AG10803 (cell line): Measurements from ENCODE around the gene OR5AR1.
"Not testable (repeated sequence)": the region's sequence is repeated elsewhere in the genome, so short reads cannot be mapped to it uniquely, and the experiment has no call there.

Experiments used
- DNase-seq: peaks from one replicate; pipeline ENCODE4 v3.0.0; 2010; ENCODE audit warnings: low read depth
- H3K4me3 ChIP-seq: 2 replicates; pipeline ENCODE4 v1.5.1; 2011; ENCODE audit warnings: mild to moderate bottlenecking, low read length, control low read depth
- TF ChIP-seq, protein P1 (sequence below): conservative IDR thresholded peaks from 2 replicates; pipeline ENCODE4 v1.5.1; 2011; ENCODE audit warnings: mild to moderate bottlenecking, low read length, control low read depth, inconsistent platforms

Gene OR5AR1

DNA sequence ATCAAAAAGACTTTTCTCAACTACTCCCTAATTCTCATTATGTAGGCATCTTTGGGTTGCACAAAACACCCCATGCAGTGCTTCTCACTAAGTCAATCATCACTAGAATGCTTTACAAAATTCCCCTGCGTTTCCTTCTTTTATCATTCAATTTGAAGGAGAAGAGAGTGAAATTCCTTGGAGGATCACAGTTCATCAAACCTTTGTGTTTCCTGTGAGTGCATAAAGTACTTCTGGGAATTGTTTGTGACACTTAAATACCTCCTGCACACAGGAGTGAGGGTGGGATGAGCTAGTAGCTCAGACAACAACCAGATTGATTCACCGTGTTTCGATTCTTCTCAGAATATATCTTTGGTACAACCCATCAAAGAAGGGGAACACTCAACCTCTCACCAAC is 3.7 kb upstream of the OR5AR1 start:
- TF ChIP-seq, protein P1, sequence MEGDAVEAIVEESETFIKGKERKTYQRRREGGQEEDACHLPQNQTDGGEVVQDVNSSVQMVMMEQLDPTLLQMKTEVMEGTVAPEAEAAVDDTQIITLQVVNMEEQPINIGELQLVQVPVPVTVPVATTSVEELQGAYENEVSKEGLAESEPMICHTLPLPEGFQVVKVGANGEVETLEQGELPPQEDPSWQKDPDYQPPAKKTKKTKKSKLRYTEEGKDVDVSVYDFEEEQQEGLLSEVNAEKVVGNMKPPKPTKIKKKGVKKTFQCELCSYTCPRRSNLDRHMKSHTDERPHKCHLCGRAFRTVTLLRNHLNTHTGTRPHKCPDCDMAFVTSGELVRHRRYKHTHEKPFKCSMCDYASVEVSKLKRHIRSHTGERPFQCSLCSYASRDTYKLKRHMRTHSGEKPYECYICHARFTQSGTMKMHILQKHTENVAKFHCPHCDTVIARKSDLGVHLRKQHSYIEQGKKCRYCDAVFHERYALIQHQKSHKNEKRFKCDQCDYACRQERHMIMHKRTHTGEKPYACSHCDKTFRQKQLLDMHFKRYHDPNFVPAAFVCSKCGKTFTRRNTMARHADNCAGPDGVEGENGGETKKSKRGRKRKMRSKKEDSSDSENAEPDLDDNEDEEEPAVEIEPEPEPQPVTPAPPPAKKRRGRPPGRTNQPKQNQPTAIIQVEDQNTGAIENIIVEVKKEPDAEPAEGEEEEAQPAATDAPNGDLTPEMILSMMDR, result no peak
- H3K4me3 ChIP-seq, result no peak overlapping the region
- no peak for DNase-seq

DNA sequence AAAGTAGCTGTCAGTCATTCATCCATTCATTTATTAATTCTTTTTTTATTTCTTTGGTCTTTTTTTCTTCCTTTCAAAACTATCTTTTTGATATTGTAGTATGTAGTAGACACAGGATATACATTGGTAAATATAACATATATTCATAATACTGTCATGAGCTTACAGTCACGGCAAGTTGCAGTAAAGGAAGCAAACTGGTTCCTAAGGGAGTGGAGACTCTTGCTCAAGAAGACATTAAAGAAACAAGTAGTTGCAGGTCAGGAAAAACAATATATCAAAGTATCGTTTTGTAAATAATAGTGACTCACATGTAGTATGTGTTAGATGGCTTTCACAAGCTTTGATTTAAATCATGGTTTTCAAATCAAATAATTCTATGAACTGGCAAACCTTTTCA is 7.5 kb downstream of the OR5AR1 start:
- TF ChIP-seq, protein P1, result no peak
- DNase-seq, result no peak
- H3K4me3 ChIP-seq, result no peak overlapping the region

DNA sequence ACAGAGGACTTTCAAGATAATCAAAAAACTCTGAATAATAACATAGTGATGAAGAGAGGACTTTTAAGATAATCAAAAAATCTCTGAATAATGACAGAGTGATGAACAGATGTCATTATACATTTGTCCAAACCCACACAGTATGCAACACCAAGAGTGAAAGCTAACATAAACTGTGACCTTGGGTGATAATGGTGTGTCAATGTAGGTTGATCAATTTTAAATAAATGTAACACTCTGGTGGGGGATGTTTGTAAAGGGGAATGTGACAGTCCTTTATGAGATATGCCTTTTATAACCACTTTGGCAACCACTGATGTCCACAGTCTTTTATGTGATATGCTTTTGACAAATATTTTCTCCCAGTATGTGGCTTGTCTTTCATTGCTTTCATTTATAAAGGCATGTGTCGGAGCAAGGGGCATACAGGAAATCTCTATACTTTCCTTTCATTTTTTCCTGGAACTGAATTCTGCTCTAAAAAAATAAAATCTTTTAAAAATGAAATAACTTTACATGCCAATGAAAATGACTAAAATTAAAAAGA is 25.1 kb downstream of the OR5AR1 start:
- no peak for DNase-seq
- TF ChIP-seq, protein P1, result no peak
- no peak overlapping the region for H3K4me3 ChIP-seq

DNA sequence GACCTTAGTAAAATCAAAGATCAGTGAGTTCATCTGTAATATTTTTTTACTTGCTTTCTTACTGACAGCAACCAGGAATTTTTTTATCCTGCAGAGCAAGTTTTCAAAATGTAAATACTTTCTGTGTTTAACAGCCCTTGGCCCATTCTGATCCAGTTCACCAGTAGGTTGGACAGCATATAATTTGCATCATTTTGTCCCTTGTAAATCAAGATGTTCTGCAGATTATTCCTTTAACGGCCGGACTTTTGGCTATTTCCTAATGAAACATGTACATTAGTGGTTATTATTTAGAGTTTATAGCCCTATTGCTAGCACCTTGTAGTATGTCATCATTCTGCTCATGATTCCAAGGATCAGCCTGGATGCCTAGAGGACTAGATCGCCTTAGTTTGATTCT is 27.7 kb downstream of the OR5AR1 start:
- H3K4me3 ChIP-seq, DNase-seq: not testable (repeated sequence)

DNA sequence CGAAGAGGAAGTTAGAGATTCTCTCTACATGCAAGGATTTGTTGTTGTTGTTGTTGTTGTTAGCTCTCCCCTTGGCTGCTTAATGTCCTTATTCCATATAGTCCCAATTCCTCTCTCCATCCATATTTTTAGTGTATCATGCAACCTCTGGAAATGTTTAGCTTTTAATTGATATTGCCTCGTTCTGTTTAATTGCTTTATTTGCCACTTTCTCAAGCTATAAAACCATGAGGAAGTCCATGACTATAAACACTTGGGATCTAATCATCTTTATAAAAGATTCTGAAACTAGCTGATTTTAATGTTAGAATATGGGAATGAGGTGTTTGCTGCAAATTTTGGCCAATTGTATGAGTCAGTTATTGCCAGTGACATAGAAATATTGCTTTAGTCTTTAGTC is 29.9 kb downstream of the OR5AR1 start:
- no peak for DNase-seq
- TF ChIP-seq, protein P1, result no peak
- no peak overlapping the region for H3K4me3 ChIP-seq

DNA sequence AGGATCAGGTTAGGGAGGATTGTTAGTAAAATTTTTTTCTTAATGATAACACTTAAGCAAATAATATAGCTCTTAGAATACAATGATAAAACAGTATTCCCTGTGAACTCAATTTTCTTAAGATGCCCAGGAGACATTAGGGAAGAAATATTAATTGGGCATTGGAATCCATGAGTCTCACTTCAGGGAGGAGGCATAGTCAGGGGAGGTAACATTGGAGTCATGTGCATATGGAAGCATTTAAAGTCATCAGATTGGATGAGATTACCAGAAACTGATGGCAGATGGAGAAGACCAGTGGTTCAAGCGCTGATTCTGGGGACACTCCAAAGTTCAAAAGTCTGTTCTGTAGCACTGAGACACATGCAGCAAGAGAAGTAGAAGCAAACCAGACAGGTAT is 35.3 kb downstream of the OR5AR1 start, which contains the start of gene OR9G1:
OR9G1 (plus strand) TSS at position 301 of the 400 bp plus-strand sequence. CDS start 1,293 bp downstream, outside the sequence.
- TF ChIP-seq, protein P1, result no peak
- no peak for DNase-seq
- no peak within 1 kb of the TSS for H3K4me3 ChIP-seq

GRCh38 chr11:56700242-56700913 is 36.9 kb downstream of the OR5AR1 start:
- H3K4me3 ChIP-seq, result no peak overlapping the region
- TF ChIP-seq, protein P1, result no peak
- no peak for DNase-seq
